DMS53 treated with DMSO at 0.1 percent for 48 hours (cell line): ENCODE results near the gene METAP2.
A peak's percentile ranks its signal among the peaks of the same experiment; 100 is the strongest.

Source experiments
- DNase-seq: peaks from one replicate; lab custom pipeline; 2025; ENCODE audit not compliant: unreplicated experiment; lab: John Stamatoyannopoulos, UW

The METAP2 gene

DNA sequence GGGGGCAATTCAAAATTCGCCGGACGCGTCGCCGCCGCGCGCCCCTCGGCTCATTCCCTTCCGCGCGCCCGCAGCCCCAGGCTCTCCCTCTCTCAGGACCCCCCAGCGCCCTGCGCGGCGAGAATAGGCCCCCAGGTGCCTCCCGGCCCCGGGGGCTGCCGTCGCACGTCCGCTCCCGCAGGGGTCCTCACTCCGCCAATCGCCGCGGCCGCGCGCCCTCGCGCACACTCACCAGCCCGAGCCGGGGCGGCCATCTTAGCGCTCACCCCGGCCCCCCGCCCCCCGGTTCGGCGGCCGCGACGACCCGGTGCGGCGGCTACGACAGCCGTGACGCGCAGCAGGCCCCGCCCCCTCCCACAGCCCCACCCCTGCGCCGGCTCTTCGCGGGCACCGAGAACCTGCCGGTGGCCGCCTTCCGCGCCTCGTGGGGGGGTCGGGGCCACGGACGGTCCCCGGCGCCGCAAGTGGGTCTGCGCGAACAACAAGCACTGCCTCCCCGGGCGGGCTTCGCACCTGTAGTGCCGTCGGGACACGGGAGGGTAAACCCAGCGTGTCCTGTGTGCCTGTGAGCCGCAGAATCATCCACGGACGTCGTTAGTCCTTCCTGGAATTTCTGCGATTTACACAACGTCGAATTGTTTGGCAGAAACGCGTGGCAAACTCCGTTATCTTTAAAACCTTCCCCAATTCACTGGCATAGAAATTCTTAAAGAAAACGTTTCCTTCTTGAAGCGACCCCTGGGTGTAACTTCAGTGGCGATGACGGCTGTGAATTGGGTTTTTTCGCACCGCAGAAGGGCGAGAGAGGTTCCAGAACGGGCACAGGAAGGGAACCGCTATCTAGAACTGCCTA lies 74.8 kb downstream of the METAP2 start:
- peak; percentile 33 for DNase-seq

GRCh38 chr12:95549392-95550084 lies 75.6 kb downstream of the METAP2 start:
- peak; percentile 23 for DNase-seq

GRCh38 chr12:95551305-95551704 lies 77.4 kb downstream of the METAP2 start, which contains the start of gene USP44:
Gene USP44 (minus strand): TSS chr12:95551476. CDS start chr12:95534256, 17,220 bp downstream.
- no peak for DNase-seq

GRCh38 chr12:95551913-95552516 lies 78.1 kb downstream of the METAP2 start:
- no peak for DNase-seq

- DNase-seq, result no peak
These were observed 79.4 kb downstream of the METAP2 start for GRCh38 chr12:95553197-95553943.

DNA sequence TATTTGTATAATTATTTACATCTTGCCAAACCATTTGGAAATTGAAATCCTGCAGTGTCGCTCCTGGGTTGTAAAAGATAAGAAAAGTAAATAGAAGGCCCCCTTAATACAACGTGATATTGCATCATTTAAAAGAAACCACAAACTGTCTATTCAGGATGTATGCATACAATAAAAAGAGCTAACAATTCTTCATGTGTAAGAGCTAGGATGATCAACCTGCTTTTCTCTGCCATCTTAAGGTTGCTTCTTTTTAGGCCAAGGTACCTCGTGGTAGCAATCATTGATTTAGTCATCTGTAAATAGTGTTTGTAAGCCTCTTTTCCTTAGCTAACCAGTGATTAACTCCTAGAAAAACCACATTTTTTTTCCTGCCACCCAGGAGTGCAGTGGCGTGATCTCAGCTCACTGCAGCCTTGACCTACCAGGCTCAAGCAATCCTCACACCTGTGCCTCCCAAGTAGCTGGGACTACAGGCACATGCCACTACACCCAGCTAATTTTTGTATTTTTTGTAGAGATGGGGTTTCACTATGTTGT lies 80.7 kb downstream of the METAP2 start:
- DNase-seq, result no peak

DNA sequence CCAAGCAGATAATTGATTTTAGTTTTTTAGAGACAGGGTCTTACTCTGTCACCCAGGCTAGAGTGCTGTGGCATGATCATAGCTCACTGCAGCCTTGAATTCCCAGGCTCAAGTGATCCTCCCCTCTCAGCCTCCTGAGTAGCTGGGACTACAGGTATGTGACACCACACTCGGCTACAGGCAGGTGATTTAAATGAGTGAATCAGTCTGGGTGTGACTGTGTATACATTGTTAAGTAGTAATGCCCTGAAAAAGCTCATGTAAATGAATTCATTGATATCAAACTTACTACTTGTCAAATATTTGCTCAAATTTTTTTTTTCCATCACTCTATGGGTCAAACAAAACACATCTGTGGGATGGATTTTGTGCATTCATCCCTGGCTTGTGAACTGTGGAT lies 83.7 kb downstream of the METAP2 start:
- DNase-seq, result no peak
